ENCODE data around the gene COX5B. TPM values are rescaled to one million over a fixed set of nuclear protein-coding genes. Genes with fewer than 3 reads are reported as not detected.

Gene COX5B
- polyA plus RNA-seq, 1 donor = 214 TPM

DNA sequence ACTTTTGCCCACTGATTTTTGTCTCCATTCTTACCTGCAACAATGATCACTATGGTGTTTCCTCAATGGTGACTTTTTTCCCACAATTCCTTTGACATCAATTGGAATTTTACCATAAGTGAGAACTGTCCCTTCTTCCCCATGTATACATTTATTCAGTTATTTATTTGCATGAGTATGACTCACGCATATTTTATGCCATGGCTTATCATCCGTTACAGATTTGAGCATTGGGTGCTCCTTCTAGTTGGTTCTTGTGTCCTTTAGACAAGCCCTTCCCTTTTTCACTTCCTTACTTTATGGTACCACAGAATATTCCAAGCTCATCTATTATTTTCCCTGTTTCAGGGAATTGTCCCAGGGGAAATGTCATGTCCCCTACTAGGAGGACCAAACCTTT is 7.6 kb downstream of the COX5B start:
- DNase-seq = no peak
- Histone ChIP-seq H3K36me3 (ENCODE audit: control insufficient read depth, insufficient read depth, low read length) (peaks cover 58% of the 10 kb centered on the region), H3K27me3 (ENCODE audit: control insufficient read depth, insufficient read depth, low read length) (no peaks in the 10 kb centered on the region), H3K4me1 (ENCODE audit: control insufficient read depth, insufficient read depth, low read length) (no peaks in the 10 kb centered on the region), H3K9me3 (ENCODE audit: control insufficient read depth, low read depth, low read length) (peaks cover 14% of the 10 kb centered on the region), H3K27ac (ENCODE audit: low read length) (no peak overlapping the region), H3K4me3 (ENCODE audit: low read length) (no peak overlapping the region)
- WGBS (ENCODE audit: insufficient coverage, low lambda C conversion rate) = 83% methylated on average over 1 of the region's 2 CpGs

DNA sequence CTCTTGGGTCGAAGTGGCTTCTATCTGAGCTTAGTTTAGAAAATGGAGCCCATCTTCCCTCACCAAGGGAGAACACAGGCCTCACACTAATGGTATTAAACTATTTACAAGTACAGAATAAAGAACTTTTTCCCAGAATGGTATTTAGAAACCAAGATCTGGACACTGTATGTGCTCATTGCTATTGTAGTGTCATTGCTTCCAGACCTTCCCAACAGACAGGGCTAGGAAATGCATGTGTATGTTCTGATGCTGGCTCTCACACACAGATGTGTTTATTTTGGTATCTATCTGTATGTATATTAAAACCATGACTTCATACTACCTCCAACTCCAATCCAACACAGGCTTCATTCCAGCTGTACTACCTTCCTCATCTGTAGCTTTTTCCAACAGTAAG is 8.0 kb downstream of the COX5B start:
- no CpG with 5 or more reads among the region's 1 CpG for WGBS (ENCODE audit: insufficient coverage, low lambda C conversion rate)
- peaks cover 14% of the 10 kb centered on the region for H3K9me3 ChIP-seq (ENCODE audit: control insufficient read depth, low read depth, low read length)
- no peak for DNase-seq
- no peak overlapping the region for H3K27ac ChIP-seq (ENCODE audit: low read length)
- no peak overlapping the region for H3K4me3 ChIP-seq (ENCODE audit: low read length)
- H3K36me3 ChIP-seq (ENCODE audit: control insufficient read depth, insufficient read depth, low read length) = peaks cover 57% of the 10 kb centered on the region
- H3K4me1 ChIP-seq (ENCODE audit: control insufficient read depth, insufficient read depth, low read length) = no peaks in the 10 kb centered on the region
- H3K27me3 ChIP-seq (ENCODE audit: control insufficient read depth, insufficient read depth, low read length) = no peaks in the 10 kb centered on the region

DNA sequence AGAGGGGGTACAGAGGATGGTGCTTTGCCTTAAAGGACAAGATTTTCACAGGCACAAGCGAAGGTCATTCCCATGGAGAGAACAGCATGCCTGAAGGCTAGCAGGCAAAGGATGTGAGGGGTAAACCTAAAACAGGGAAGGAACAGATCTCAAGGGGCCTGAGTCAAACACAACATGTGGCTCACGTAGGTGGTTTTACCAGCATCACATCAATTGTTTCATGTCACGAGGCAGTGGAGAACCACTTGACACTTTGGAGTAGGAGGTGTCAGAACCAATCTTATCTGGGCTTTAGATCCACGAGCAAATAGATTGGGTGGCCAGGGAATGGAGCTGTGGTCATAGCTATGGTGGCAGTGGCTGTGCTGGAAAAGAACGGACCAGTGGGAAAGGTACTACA is 8.4 kb downstream of the COX5B start:
- Histone ChIP-seq H3K36me3 (ENCODE audit: control insufficient read depth, insufficient read depth, low read length) (peaks cover 57% of the 10 kb centered on the region), H3K4me1 (ENCODE audit: control insufficient read depth, insufficient read depth, low read length) (no peaks in the 10 kb centered on the region), H3K27me3 (ENCODE audit: control insufficient read depth, insufficient read depth, low read length) (no peaks in the 10 kb centered on the region), H3K9me3 (ENCODE audit: control insufficient read depth, low read depth, low read length) (peaks cover 14% of the 10 kb centered on the region), H3K27ac (ENCODE audit: low read length) (no peak overlapping the region), H3K4me3 (ENCODE audit: low read length) (no peak overlapping the region)
- DNase-seq = no peak
- 100% methylated on average over 1 of the region's 5 CpGs for WGBS (ENCODE audit: insufficient coverage, low lambda C conversion rate)

DNA sequence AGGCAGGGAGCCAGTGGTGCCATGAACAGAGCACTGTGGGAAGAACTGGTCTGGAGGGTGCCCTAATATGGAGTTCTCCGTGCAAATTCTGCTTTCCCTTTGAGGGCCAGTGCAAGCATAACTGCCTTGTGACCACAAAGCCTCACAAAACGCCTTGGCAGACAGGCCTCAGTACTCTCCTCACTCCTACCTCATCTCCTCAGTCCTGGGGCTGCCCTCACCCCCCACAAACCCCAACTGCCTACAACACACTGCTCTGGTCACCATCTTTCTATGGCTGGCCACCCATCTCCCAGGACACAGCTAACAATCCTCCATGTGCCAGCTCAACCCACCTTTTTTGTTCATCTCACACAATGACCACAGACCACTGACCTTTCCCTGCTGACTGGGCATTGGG is 8.9 kb downstream of the COX5B start:
- Histone ChIP-seq H3K9me3 (ENCODE audit: control insufficient read depth, low read depth, low read length) (peaks cover 14% of the 10 kb centered on the region), H3K27me3 (ENCODE audit: control insufficient read depth, insufficient read depth, low read length) (no peaks in the 10 kb centered on the region), H3K27ac (ENCODE audit: low read length) (no peak overlapping the region), H3K4me3 (ENCODE audit: low read length) (no peak overlapping the region), H3K36me3 (ENCODE audit: control insufficient read depth, insufficient read depth, low read length) (peaks cover 57% of the 10 kb centered on the region), H3K4me1 (ENCODE audit: control insufficient read depth, insufficient read depth, low read length) (no peaks in the 10 kb centered on the region)
- WGBS (ENCODE audit: insufficient coverage, low lambda C conversion rate) = no CpG with 5 or more reads among the region's 2 CpGs
- no peak for DNase-seq

DNA sequence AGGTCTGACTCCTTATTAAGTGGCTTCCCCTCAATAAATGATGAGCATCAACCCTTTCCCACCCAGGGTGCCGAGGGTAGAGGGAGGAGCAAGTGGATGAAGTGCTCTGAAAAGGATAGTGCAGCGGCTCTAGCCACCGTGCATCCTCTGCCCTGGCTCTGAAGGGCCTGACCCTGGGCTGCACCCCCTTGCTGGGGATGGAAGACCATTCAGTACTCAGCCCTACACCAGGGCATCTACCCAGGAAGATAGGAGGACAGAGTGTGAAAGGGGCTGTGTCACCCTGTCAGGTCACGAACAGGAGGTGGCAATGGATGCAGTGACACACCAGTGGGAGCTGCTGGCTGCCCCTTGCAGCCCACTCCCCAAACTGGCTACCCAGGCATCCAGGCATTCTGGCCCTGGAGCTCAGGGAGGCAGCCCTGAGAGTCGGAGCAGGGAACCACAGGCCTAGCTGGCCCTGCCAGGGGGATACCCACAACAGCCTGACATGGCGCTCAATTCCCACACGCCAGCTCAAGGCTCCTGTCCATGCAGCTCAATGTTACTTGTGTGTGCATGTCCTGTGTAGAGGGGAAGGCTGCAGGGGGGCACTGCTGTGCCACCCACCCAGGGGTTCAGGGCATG is 10.4 kb downstream of the COX5B start:
- Histone ChIP-seq H3K36me3 (ENCODE audit: control insufficient read depth, insufficient read depth, low read length) (peaks cover 62% of the 10 kb centered on the region), H3K9me3 (ENCODE audit: control insufficient read depth, low read depth, low read length) (peaks cover 14% of the 10 kb centered on the region), H3K27me3 (ENCODE audit: control insufficient read depth, insufficient read depth, low read length) (no peaks in the 10 kb centered on the region), H3K27ac (ENCODE audit: low read length) (no peak overlapping the region), H3K4me3 (ENCODE audit: low read length) (no peak overlapping the region), H3K4me1 (ENCODE audit: control insufficient read depth, insufficient read depth, low read length) (no peaks in the 10 kb centered on the region)
- DNase-seq = no peak
- no CpG with 5 or more reads among the region's 7 CpGs for WGBS (ENCODE audit: insufficient coverage, low lambda C conversion rate)

DNA sequence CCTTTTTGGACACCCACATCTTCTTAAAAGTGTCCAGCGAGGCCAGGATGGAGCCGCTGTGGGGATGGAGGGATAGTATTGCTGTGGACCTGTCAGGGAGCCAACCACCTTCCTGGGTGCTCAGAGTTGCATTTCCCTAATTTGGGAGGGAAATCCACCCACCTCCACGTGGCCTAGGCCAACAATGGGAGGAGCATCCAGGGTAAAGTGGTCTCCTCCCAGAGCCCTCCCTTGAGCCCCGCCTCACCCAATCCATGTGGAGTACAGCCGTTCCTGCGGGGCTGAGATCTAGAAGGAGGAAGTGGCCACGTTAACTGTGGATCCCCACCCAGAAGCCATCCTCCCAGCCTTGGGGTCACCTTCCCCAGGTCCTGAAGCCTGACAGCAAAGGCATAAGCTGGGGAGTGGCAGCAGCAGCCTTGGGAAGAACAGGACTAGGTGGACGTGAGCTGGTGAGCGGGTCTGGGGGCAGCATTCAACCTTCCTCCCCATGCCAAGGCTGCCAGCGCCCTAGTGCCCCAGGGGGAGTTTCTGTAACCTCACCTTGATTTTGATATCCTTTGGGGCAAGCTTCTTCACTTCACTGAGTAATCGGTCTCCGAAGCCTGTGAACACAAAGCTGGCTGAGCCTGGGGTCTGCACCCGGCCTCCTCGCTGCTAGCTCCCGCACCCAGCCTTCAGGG is 11.2 kb downstream of the COX5B start:
- H3K4me1 ChIP-seq (ENCODE audit: control insufficient read depth, insufficient read depth, low read length) = peaks cover 3% of the 10 kb centered on the region
- WGBS (ENCODE audit: insufficient coverage, low lambda C conversion rate) = no CpG with 5 or more reads among the region's 15 CpGs
- no peaks in the 10 kb centered on the region for H3K27me3 ChIP-seq (ENCODE audit: control insufficient read depth, insufficient read depth, low read length)
- peaks cover 66% of the 10 kb centered on the region for H3K36me3 ChIP-seq (ENCODE audit: control insufficient read depth, insufficient read depth, low read length)
- no peak overlapping the region for H3K4me3 ChIP-seq (ENCODE audit: low read length)
- DNase-seq = no peak
- H3K9me3 ChIP-seq (ENCODE audit: control insufficient read depth, low read depth, low read length) = peaks cover 14% of the 10 kb centered on the region
- no peak overlapping the region for H3K27ac ChIP-seq (ENCODE audit: low read length)

DNA sequence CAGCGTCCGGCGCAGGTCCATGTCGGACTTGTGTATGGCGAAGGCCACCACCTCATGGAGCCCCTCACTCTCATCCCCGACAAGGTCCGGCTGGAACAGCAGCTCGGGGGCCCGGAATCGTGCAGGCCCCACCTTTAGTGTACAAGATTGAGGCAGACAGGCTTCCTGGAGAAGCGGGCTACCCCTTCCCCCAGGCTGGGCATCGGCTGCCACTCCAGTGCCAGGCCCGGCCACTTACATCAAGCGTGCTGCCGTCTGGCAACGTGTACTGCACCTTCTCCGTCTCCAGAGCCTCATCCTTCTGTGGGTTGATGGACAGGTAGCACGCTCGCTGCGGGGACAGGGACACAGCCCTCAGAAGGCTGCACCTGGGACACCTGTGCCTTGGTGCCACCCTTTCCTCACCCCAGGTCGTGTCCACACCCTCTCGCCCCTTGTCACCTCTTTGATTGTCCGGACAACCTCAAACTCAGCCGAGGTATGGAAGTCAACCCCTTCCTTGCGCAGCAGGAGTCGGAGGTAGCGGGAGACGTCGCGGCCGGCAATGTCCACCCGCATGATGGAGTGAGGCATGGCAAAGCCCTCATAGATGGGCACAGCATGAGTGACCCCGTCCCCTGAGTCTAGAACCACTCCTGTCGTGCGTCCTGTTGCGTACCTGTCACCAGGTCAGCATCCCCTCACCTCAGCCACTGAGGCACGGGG is 12.3 kb downstream of the COX5B start:
- H3K27me3 ChIP-seq (ENCODE audit: control insufficient read depth, insufficient read depth, low read length) = no peaks in the 10 kb centered on the region
- H3K36me3 ChIP-seq (ENCODE audit: control insufficient read depth, insufficient read depth, low read length) = peaks cover 66% of the 10 kb centered on the region
- H3K9me3 ChIP-seq (ENCODE audit: control insufficient read depth, low read depth, low read length) = peaks cover 14% of the 10 kb centered on the region
- no peak for DNase-seq
- H3K4me1 ChIP-seq (ENCODE audit: control insufficient read depth, insufficient read depth, low read length) = peaks cover 12% of the 10 kb centered on the region
- no CpG with 5 or more reads among the region's 37 CpGs for WGBS (ENCODE audit: insufficient coverage, low lambda C conversion rate)
- H3K4me3 ChIP-seq (ENCODE audit: low read length) = no peak overlapping the region
- H3K27ac ChIP-seq (ENCODE audit: low read length) = no peak overlapping the region

DNA sequence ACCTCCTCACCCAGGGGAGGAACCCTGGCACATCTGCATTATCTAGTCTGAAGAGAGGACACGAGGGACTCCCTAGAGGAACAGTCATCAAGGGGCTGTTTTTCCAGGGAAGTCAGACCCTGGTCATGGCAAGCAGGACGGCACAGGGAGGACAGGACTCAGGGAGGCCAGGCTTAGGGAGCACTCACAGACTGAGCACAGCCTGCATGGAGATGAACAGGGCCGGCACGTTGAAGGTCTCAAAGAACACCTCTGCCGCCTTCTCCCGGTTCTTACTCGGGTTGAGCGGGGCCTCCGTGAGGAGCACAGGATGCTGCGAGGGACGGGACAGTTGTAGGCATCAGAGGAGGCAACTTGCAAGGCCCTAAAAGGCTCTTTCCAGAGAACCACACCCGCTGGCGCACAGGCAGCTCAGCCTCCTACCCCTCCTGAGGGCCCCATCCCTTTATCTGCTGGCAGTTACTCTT is 12.9 kb downstream of the COX5B start:
- peaks cover 14% of the 10 kb centered on the region for H3K9me3 ChIP-seq (ENCODE audit: control insufficient read depth, low read depth, low read length)
- H3K27ac ChIP-seq (ENCODE audit: low read length) = no peak overlapping the region
- H3K4me3 ChIP-seq (ENCODE audit: low read length) = no peak overlapping the region
- H3K27me3 ChIP-seq (ENCODE audit: control insufficient read depth, insufficient read depth, low read length) = no peaks in the 10 kb centered on the region
- DNase-seq = no peak
- no CpG with 5 or more reads among the region's 13 CpGs for WGBS (ENCODE audit: insufficient coverage, low lambda C conversion rate)
- H3K4me1 ChIP-seq (ENCODE audit: control insufficient read depth, insufficient read depth, low read length) = peaks cover 12% of the 10 kb centered on the region
- peaks cover 66% of the 10 kb centered on the region for H3K36me3 ChIP-seq (ENCODE audit: control insufficient read depth, insufficient read depth, low read length)

DNA sequence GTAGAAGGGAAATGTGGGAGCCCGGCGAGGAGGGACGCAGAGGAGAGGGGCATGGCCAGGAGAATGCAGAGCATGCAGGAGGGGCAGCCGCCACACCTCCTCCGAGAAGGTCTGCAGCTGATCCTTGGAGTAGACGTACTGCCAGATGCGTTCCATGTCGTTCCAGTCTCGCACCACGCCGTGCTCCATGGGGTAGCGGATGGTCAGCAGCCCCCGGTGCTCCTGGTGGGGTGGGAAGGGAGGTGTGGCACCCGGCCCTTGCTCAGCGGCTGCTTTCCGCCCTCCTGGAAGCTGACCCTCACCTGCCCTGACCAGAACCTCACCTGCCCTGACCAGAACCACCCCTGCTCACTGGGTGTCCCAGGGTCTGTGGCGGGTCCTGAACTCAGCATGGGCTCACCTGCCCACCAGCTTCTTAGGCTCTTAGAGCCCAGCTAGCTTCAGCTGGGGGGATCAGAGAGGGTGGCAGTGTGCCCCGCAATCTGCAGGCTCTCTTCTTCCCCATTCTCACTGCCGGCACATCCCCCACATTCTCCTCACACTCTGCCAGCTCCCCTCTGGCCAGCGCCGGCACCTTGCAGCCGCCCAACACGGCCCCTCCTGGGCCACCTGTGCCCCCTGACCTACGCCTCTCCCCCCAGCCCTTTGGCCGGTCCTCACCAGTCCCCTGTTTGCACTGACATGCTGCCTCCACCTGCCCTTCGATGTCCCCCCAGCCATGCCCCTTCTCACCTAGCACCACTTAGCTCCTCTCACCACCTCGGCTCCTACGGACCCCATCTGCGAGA is 13.6 kb downstream of the COX5B start:
- peaks cover 8% of the 10 kb centered on the region for H3K9me3 ChIP-seq (ENCODE audit: control insufficient read depth, low read depth, low read length)
- no peak overlapping the region for H3K4me3 ChIP-seq (ENCODE audit: low read length)
- H3K27ac ChIP-seq (ENCODE audit: low read length) = no peak overlapping the region
- WGBS (ENCODE audit: insufficient coverage, low lambda C conversion rate) = no CpG with 5 or more reads among the region's 29 CpGs
- H3K4me1 ChIP-seq (ENCODE audit: control insufficient read depth, insufficient read depth, low read length) = peaks cover 12% of the 10 kb centered on the region
- no peak for DNase-seq
- H3K27me3 ChIP-seq (ENCODE audit: control insufficient read depth, insufficient read depth, low read length) = no peaks in the 10 kb centered on the region
- peaks cover 61% of the 10 kb centered on the region for H3K36me3 ChIP-seq (ENCODE audit: control insufficient read depth, insufficient read depth, low read length)

Data from large intestine (tissue), 3 donors.